H9 (cell line): ENCODE results near the gene ERC1. TPM values are rescaled to one million over a fixed set of nuclear protein-coding genes. Genes with fewer than 3 reads are reported as not detected.

Source experiments
- DNase-seq: peaks from one replicate; pipeline ENCODE4 v3.0.0-alpha.2; 2017
- H2AFZ ChIP-seq: one replicate; pipeline ENCODE4 v1.6.1; 2013; ENCODE audit warnings: mild to moderate bottlenecking, low read length, control low read depth, moderate library complexity
- H2AK5ac ChIP-seq: 2 replicates; pipeline ENCODE4 v1.6.1; 2013; ENCODE audit warnings: low read length, control low read depth, mixed read lengths; ENCODE audit not compliant: insufficient read length
- H2BK120ac ChIP-seq: one replicate; pipeline ENCODE4 v1.6.1; 2013; ENCODE audit warnings: low read depth, mild to moderate bottlenecking, low read length, control low read depth, inconsistent platforms; ENCODE audit not compliant: poor library complexity, severe bottlenecking
- H2BK12ac ChIP-seq: 2 replicates; pipeline ENCODE4 v1.6.1; 2013; ENCODE audit warnings: low read length, control low read depth, mixed read lengths, low read depth; ENCODE audit not compliant: insufficient read length
- H2BK15ac ChIP-seq: 2 replicates; pipeline ENCODE4 v1.6.1; 2013; ENCODE audit warnings: low read depth, low read length, control low read depth
- H2BK20ac ChIP-seq: one replicate; pipeline ENCODE4 v1.6.1; 2013; ENCODE audit warnings: low read depth, mild to moderate bottlenecking, low read length, control low read depth, inconsistent platforms; ENCODE audit not compliant: poor library complexity, severe bottlenecking
- H2BK5ac ChIP-seq: 2 replicates; pipeline ENCODE4 v1.6.1; 2013; ENCODE audit warnings: low read length, control low read depth, mixed read lengths; ENCODE audit not compliant: insufficient read length
- H3K14ac ChIP-seq: 2 replicates; pipeline ENCODE4 v1.6.1; 2013; ENCODE audit warnings: low read length, control low read depth; ENCODE audit not compliant: insufficient read depth
- H3K18ac ChIP-seq: 2 replicates; pipeline ENCODE4 v1.6.1; 2013; ENCODE audit warnings: low read depth, mild to moderate bottlenecking, mixed read lengths, low read length, control low read depth; ENCODE audit not compliant: insufficient read length
- H3K23ac ChIP-seq: 2 replicates; pipeline ENCODE4 v1.6.1; 2013; ENCODE audit warnings: low read length, control low read depth, mixed read lengths, low read depth; ENCODE audit not compliant: insufficient read length
- H3K23me2 ChIP-seq: 2 replicates; pipeline ENCODE4 v1.6.1; 2013; ENCODE audit warnings: low read depth, mild to moderate bottlenecking, mixed read lengths, low read length, control low read depth; ENCODE audit not compliant: insufficient read length, poor library complexity, severe bottlenecking
- H3K27ac ChIP-seq: 2 replicates; pipeline ENCODE4 v1.5.1; 2013; ENCODE audit warnings: low read length, control low read depth, mixed read lengths, low read depth; ENCODE audit not compliant: insufficient read length
- H3K27me3 ChIP-seq: 2 replicates; pipeline ENCODE4 v1.6.1; 2013; ENCODE audit warnings: low read length, control low read depth, inconsistent platforms; ENCODE audit not compliant: insufficient read depth
- H3K4ac ChIP-seq: 2 replicates; pipeline ENCODE4 v1.6.1; 2013; ENCODE audit warnings: low read depth, mild to moderate bottlenecking, control low read depth, inconsistent platforms, low read length, moderate library complexity
- H3K4me1 ChIP-seq: 2 replicates; pipeline ENCODE4 v1.6.1; 2013; ENCODE audit warnings: low read length, control low read depth, inconsistent platforms; ENCODE audit not compliant: insufficient read depth
- H3K4me2 ChIP-seq: 2 replicates; pipeline ENCODE4 v1.6.1; 2013; ENCODE audit warnings: low read length, control low read depth, mixed read lengths; ENCODE audit not compliant: insufficient read length, insufficient read depth
- H3K56ac ChIP-seq: 2 replicates; pipeline ENCODE4 v1.6.1; 2013; ENCODE audit warnings: low read depth, mild to moderate bottlenecking, mixed read lengths, low read length, control low read depth; ENCODE audit not compliant: insufficient read length
- H3K79me1 ChIP-seq: 2 replicates; pipeline ENCODE4 v1.6.1; 2013; ENCODE audit warnings: low read depth, mild to moderate bottlenecking, moderate library complexity, low read length, control low read depth, inconsistent platforms; ENCODE audit not compliant: insufficient read depth, poor library complexity, severe bottlenecking
- H3K79me2 ChIP-seq: 2 replicates; pipeline ENCODE4 v1.6.1; 2013; ENCODE audit warnings: low read length, control low read depth, inconsistent platforms; ENCODE audit not compliant: insufficient read depth
- H3K9ac ChIP-seq: 2 replicates; pipeline ENCODE4 v1.6.1; 2013; ENCODE audit warnings: low read length, control low read depth, mixed read lengths; ENCODE audit not compliant: insufficient read length; ENCODE audit errors: extremely low read depth
- H3K9me3 ChIP-seq: one replicate; pipeline ENCODE4 v1.6.1; 2013; ENCODE audit warnings: low read depth, low read length, inconsistent platforms; ENCODE audit not compliant: control insufficient read depth
- H3T11ph ChIP-seq: one replicate; pipeline ENCODE4 v1.6.1; 2013; ENCODE audit warnings: mild to moderate bottlenecking, low read length, control low read depth, inconsistent platforms
- H4K20me1 ChIP-seq: one replicate; pipeline ENCODE4 v1.6.1; 2013; ENCODE audit not compliant: control insufficient read depth, insufficient read length, insufficient read depth
- H4K5ac ChIP-seq: 2 replicates; pipeline ENCODE4 v1.6.1; 2013; ENCODE audit warnings: low read depth, mild to moderate bottlenecking, mixed read lengths, low read length, control low read depth; ENCODE audit not compliant: insufficient read length
- H4K8ac ChIP-seq: replicated peaks from 2 replicates; pipeline ENCODE4 v1.6.1; 2013; ENCODE audit warnings: low read length, control low read depth, mixed read lengths, low read depth; ENCODE audit not compliant: insufficient read length
- H4K91ac ChIP-seq: 2 replicates; pipeline ENCODE4 v1.6.1; 2013; ENCODE audit warnings: low read depth, mild to moderate bottlenecking, moderate library complexity, mixed read lengths, low read length, control low read depth; ENCODE audit not compliant: insufficient read length
- H3K27ac Mint-ChIP-seq, 3 experiments: 2 replicates in 2 of 3; 3 replicates in 1 of 3; pipeline ENCODE4 v1.8.0; 2020 to 2021; ENCODE audit warnings: mixed read lengths in 3 of 3, mild to moderate bottlenecking in 1 of 3, moderate library complexity in 1 of 3
- H3K27me3 Mint-ChIP-seq: 2 replicates; pipeline ENCODE4 v1.8.0; 2021; ENCODE audit warnings: low read depth, mild to moderate bottlenecking, moderate library complexity, mixed read lengths
- H3K36me3 Mint-ChIP-seq, 3 experiments: 2 replicates in 2 of 3; 3 replicates in 1 of 3; pipeline ENCODE4 v1.8.0; 2020 to 2021; ENCODE audit warnings: low read depth in 3 of 3, mixed read lengths in 3 of 3; ENCODE audit not compliant: insufficient read depth in 1 of 3
- H3K4me1 Mint-ChIP-seq, 2 experiments: 2 replicates each; pipeline ENCODE4 v1.8.0; 2020; ENCODE audit warnings: mixed read lengths in 2 of 2
- H3K4me3 Mint-ChIP-seq, 2 experiments: 2 replicates in 1 of 2; 3 replicates in 1 of 2; pipeline ENCODE4 v1.8.0; 2020 to 2021; ENCODE audit warnings: mild to moderate bottlenecking in 2 of 2, mixed read lengths in 2 of 2, moderate library complexity in 1 of 2
- H3K9me3 Mint-ChIP-seq, 2 experiments: 2 replicates in 1 of 2; 3 replicates in 1 of 2; pipeline ENCODE4 v1.8.0; 2020; ENCODE audit warnings: mild to moderate bottlenecking in 2 of 2, mixed read lengths in 2 of 2, moderate library complexity in 1 of 2
- CTCF ChIP-seq: fragments of 200-600 bp; sonication (generic); conservative IDR thresholded peaks from 3 replicates; pipeline ENCODE4 v1.8.0; 2021; ENCODE audit warnings: antibody characterized with exemption, mild to moderate bottlenecking
- WGBS: extraction: QIAGEN DNeasy Blood & Tissue Kit; methylation state at CpG from one replicate; pipeline ENCODE4 v1.1.7; 2013; ENCODE audit warnings: missing lambda C conversion rate, low lambda C conversion rate, mixed read lengths; ENCODE audit not compliant: insufficient read length; ENCODE audit errors: extremely low coverage; 5-methylcytosine and 5-hydroxymethylcytosine counted together
- total RNA-seq: library from RNA; stranded (reverse); gene quantifications from 2 replicates; pipeline ENCODE4 v1.2.1, GENCODE V29; 2021

The ERC1 gene
- total RNA-seq, 1 experiment from 2014 or later: 51.2 TPM

DNA sequence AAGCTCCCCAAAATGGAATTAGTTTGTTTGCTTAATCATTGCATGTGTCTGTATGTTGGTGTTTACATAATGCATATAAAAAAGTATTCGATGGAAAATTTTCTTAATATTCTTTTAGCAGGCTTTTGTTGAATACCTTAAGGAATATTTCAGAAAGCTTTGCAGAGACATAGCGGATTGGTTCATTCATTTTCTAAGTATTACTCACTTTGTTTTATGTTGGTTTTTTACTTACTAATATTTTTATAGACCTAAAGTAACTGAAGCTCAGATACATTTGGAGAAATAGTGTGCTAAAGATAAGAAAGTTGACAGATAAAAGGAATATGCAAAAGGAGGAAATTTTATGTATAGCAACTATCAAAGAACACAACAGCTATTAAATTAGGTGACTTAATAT is 191.0 kb downstream of the ERC1 start:
- no peak overlapping the region for H3K14ac ChIP-seq
- no peak overlapping the region for H4K8ac ChIP-seq
- no peak overlapping the region for H3K23ac ChIP-seq
- no peak overlapping the region for H3T11ph ChIP-seq
- no peak overlapping the region for H3K9ac ChIP-seq
- H3K79me1 ChIP-seq: no peaks in the 10 kb centered on the region
- H4K5ac ChIP-seq: no peak overlapping the region
- Mint-ChIP-seq H3K27me3 (no peaks in the 10 kb centered on the region), H3K4me1 (peaks cover 5 to 10% of the 10 kb centered on the region in 2 experiments), H3K36me3 (peaks cover 4 to 36% (median 28%) of the 10 kb centered on the region in 3 experiments; a peak in 6 of 7 replicates), H3K4me3 (no peak overlapping the region), H3K27ac (no peak overlapping the region), H3K9me3 (no peaks in the 10 kb centered on the region; a peak in 1 of 5 replicates)
- H4K20me1 ChIP-seq: no peaks in the 10 kb centered on the region
- H3K4ac ChIP-seq: no peak overlapping the region
- no peak for TF ChIP-seq CTCF
- DNase-seq: no peak
- H3K18ac ChIP-seq: no peak overlapping the region
- no peak overlapping the region for H2BK120ac ChIP-seq
- H3K4me2 ChIP-seq: no peak overlapping the region
- H2AFZ ChIP-seq: no peak overlapping the region
- H2BK15ac ChIP-seq: no peak overlapping the region
- no peaks in the 10 kb centered on the region for H3K27me3 ChIP-seq
- WGBS: no CpG with 5 or more reads among the region's 2 CpGs
- H3K56ac ChIP-seq: no peak overlapping the region
- H4K91ac ChIP-seq: no peak overlapping the region
- no peak overlapping the region for H2BK5ac ChIP-seq
- H2AK5ac ChIP-seq: no peak overlapping the region
- H3K4me1 ChIP-seq: no peaks in the 10 kb centered on the region
- H2BK20ac ChIP-seq: no peak overlapping the region
- no peak overlapping the region for H2BK12ac ChIP-seq
- no peaks in the 10 kb centered on the region for H3K9me3 ChIP-seq
- H3K27ac ChIP-seq: no peak overlapping the region
- no peaks in the 10 kb centered on the region for H3K23me2 ChIP-seq
- H3K79me2 ChIP-seq: no peaks in the 10 kb centered on the region
